NT2/D1 (cell line): ENCODE results near the gene DCP1A.

Experiments
- SUZ12 ChIP-seq: IDR thresholded peaks from 2 replicates; pipeline ENCODE4 v1.6.1; 2011; ENCODE audit not compliant: insufficient read length, insufficient read depth; ENCODE audit errors: extremely low read depth
- YY1 ChIP-seq: IDR thresholded peaks from 2 replicates; pipeline ENCODE4 v1.6.1; 2011; ENCODE audit not compliant: insufficient read length, insufficient read depth

- no peak for TF ChIP-seq YY1
- TF ChIP-seq SUZ12, result no peak
Observed at GRCh38 chr3:53361852-53362251, 14.5 kb upstream of the DCP1A start.
